K562 treated with DMSO at 1 percent for 48 hours (cell line): ENCODE data around the gene NEO1. TPM values are rescaled to one million over a fixed set of nuclear protein-coding genes. Genes with fewer than 3 reads are reported as not detected.

Experiments
- total RNA-seq: library from RNA; unstranded; fragments of 300-600 nt; gene quantifications from 2 replicates; pipeline ENCODE4 v1.2.3, GENCODE V29; 2022; ENCODE audit warnings: low replicate concordance; ENCODE audit errors: extremely low read depth

Gene NEO1, protein sequence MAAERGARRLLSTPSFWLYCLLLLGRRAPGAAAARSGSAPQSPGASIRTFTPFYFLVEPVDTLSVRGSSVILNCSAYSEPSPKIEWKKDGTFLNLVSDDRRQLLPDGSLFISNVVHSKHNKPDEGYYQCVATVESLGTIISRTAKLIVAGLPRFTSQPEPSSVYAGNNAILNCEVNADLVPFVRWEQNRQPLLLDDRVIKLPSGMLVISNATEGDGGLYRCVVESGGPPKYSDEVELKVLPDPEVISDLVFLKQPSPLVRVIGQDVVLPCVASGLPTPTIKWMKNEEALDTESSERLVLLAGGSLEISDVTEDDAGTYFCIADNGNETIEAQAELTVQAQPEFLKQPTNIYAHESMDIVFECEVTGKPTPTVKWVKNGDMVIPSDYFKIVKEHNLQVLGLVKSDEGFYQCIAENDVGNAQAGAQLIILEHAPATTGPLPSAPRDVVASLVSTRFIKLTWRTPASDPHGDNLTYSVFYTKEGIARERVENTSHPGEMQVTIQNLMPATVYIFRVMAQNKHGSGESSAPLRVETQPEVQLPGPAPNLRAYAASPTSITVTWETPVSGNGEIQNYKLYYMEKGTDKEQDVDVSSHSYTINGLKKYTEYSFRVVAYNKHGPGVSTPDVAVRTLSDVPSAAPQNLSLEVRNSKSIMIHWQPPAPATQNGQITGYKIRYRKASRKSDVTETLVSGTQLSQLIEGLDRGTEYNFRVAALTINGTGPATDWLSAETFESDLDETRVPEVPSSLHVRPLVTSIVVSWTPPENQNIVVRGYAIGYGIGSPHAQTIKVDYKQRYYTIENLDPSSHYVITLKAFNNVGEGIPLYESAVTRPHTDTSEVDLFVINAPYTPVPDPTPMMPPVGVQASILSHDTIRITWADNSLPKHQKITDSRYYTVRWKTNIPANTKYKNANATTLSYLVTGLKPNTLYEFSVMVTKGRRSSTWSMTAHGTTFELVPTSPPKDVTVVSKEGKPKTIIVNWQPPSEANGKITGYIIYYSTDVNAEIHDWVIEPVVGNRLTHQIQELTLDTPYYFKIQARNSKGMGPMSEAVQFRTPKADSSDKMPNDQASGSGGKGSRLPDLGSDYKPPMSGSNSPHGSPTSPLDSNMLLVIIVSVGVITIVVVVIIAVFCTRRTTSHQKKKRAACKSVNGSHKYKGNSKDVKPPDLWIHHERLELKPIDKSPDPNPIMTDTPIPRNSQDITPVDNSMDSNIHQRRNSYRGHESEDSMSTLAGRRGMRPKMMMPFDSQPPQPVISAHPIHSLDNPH (N-terminal part only)
- not detected in 2 replicates for total RNA-seq

DNA sequence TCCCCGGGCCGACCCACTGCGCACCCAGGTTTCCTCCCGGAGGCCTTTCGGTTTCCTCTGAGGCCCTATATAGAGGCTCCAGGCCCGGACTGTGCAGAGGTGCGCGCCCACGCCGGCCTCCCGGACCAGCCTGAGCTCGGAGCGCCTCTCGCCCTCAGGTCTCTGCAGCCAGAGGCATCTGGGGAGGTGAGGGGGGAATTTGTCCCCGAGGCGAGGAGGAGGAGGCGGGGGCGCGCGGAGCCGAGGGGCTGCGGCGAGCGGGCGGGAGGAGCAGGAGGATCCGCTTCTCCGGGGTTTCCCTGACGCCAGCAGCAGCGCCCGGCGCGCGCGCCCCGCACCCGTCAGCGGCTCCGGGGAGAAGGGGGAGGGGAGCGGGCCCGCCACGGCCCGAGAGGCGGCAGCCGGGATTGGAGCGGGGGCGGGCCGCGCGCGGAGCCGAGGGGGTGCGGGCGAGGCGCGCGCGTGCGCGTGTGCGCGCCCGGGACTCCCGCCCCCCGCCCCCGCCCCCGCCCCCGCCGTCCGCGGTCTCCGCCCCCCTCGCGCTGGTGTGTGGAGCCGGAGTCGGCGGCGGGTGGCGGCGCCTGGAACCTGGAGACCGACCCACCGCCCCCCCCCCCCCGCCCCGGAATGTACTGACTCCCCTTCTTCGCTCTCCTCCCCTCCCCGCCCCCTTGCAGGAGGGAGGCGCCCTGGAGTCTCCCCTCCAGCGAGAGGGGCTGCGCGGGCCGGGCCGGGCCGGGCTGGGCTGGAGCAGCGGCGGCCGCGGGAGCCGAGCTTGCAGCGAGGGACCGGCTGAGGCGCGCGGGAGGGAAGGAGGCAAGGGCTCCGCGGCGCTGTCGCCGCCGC, at the start of gene NEO1:
Gene NEO1, plus strand, starts transcription at position 657 of the 846 bp plus-strand sequence. CDS start 213 bp downstream, outside the sequence.

